Measurements from ENCODE around the gene ABCB11.

- no peak for TF ChIP-seq POLR2A (IDR thresholded peaks at IDR 0.05; ENCODE audit: low read length)
- no peak for TF ChIP-seq GATA1 (IDR thresholded peaks at IDR 0.05; ENCODE audit: low read depth, low read length)
Measured at GRCh38 chr2:168944065-168944464, 87.1 kb downstream of the ABCB11 start.

All from erythroblast (primary cell).